ENCODE results near the gene NOC2L.

GRCh38 chr1:991895-992294 is 32.8 kb upstream of the NOC2L start:
- no peak for TF ChIP-seq CTCF (conservative IDR thresholded peaks at IDR 0.05; ENCODE audit: low read depth, low read length)
- no peak for TF ChIP-seq EZH2 (IDR thresholded peaks at IDR 0.05; ENCODE audit: borderline replicate concordance, low read depth, low read length, poor library complexity, severe bottlenecking)
